Sigmoid colon (tissue), 7 donors: ENCODE measurements around the gene SLC9A9. TPM values are rescaled to one million over a fixed set of nuclear protein-coding genes. Genes with fewer than 3 reads are reported as not detected.

Experiments used
- DNase-seq: peaks from one replicate; pipeline ENCODE4 v3.0.0-alpha.2; 2019
- H3K27ac ChIP-seq, 4 donors: fragments of 200-600 bp; sonication (generic); one replicate each; pipeline ENCODE4 v1.5.1; 2016 to 2019; ENCODE audit warnings: mild to moderate bottlenecking in 1 of 4
- H3K27me3 ChIP-seq, 3 donors: fragments of 200-600 bp; sonication (generic); one replicate each; pipeline ENCODE4 v1.5.1; 2019; ENCODE audit warnings: mild to moderate bottlenecking in 1 of 3
- H3K36me3 ChIP-seq, 4 donors: fragments of 200-600 bp; sonication (generic); one replicate each; pipeline ENCODE4 v1.5.1; 2016 to 2019
- H3K4me1 ChIP-seq, 4 donors: fragments of 200-600 bp; sonication (generic); one replicate each; pipeline ENCODE4 v1.5.1; 2017 to 2019
- H3K4me3 ChIP-seq, 4 donors: fragments of 200-600 bp; sonication (generic); one replicate each; pipeline ENCODE4 v1.5.1; 2017 to 2019; ENCODE audit warnings: mild to moderate bottlenecking in 2 of 4, moderate library complexity in 1 of 4
- H3K9me3 ChIP-seq, 4 donors: fragments of 200-600 bp in 3 of 4; sonication (generic) in 3 of 4; one replicate each; pipeline versions ENCODE4 v1.5.1 to v1.6.1; 2013 to 2019
- EP300 ChIP-seq, 4 donors: sonication (generic); formaldehyde crosslinking; IDR thresholded peaks; one replicate each; pipeline ENCODE4 v1.6.1; 2017; ENCODE audit warnings: antibody characterized with exemption in 4 of 4
- POLR2A ChIP-seq, 2 donors: fragments of 450-650 bp; IDR thresholded peaks; one replicate each; pipeline ENCODE4 v1.6.1; 2016; ENCODE audit warnings: antibody characterized with exemption in 2 of 2, mild to moderate bottlenecking in 2 of 2, moderate library complexity in 2 of 2
- POLR2AphosphoS5 ChIP-seq, 4 donors: sonication (generic); formaldehyde crosslinking; IDR thresholded peaks; one replicate each; pipeline ENCODE4 v1.6.1; 2017; ENCODE audit warnings: antibody characterized with exemption in 4 of 4
- WGBS, 2 donors: extraction: QIAGEN DNeasy Blood & Tissue Kit; methylation state at CpG; one replicate each; pipeline ENCODE4 v1.1.7; 2013; 5-methylcytosine and 5-hydroxymethylcytosine counted together
- intact Hi-C: fragments of 100-400 bp; cut with DNase I; formaldehyde crosslinking; loops from one replicate; pipeline ENCODE4 v1.15.1; 2023
- polyA plus RNA-seq, 3 donors: library from polyadenylated mRNA; stranded (reverse); fragments of 200-250 nt; gene quantifications; one replicate each; pipeline ENCODE4 v1.2.3, GENCODE V29; 2013
- total RNA-seq, 4 donors: library from RNA; depleted of rRNA; stranded (reverse); fragments of >200 nt; gene quantifications; one replicate each; pipeline ENCODE4 v1.1.0, GENCODE V29; 2016
- TF ChIP-seq, protein P1 (sequence below), 4 experiments: fragments of 450-650 bp in 3 of 4; fragments of 200-600 bp in 1 of 4; IDR thresholded peaks; one replicate each; pipeline ENCODE4 v1.5.1; 2016 to 2019; ENCODE audit warnings: antibody characterized with exemption in 4 of 4, mild to moderate bottlenecking in 3 of 4, moderate library complexity in 2 of 4
- donor health status: healthy with polysubstance abuse.
- donor health status: Bipolar disorder and iron deficiency.
- donor health status: healthy.

SLC9A9 gene
- total and polyA plus RNA-seq, 7 donors: 2.4 to 29.9 (median 18.9) TPM

DNA sequence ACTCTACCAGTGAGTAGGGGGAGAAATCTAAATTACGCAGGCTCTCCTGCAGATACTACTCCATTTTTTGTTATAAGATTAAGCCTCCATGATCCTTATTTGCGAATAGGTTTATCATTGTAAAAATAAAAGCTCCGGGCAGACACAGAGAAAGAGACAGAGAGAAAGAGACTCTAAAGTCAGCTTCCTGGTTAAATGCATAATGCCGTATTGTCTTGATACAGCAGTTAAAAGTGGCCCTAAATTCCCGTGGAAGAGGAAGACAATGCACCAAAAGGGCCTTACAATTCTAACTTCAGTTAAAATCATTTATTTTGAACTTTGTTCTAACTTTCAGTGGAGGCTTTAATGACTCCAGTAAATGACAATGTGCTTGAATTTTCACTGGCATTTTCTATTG, 98.3 kb downstream of the SLC9A9 start:
- intact Hi-C loops: no loop called here
- Histone ChIP-seq H3K4me3 (no peak overlapping the region), H3K36me3 (no peaks in the 10 kb centered on the region), H3K9me3 (no peaks in the 10 kb centered on the region), H3K4me1 (peaks cover 0 to 23% (median 12%) of the 10 kb centered on the region in 4 donors), H3K27ac (no peak overlapping the region), H3K27me3 (no peaks in the 10 kb centered on the region)
- TF ChIP-seq EP300 (IDR thresholded peaks at IDR 0.05) (no peak), POLR2AphosphoS5 (IDR thresholded peaks at IDR 0.05) (no peak), POLR2A (IDR thresholded peaks at IDR 0.05) (no peak)
- TF ChIP-seq, protein P1, sequence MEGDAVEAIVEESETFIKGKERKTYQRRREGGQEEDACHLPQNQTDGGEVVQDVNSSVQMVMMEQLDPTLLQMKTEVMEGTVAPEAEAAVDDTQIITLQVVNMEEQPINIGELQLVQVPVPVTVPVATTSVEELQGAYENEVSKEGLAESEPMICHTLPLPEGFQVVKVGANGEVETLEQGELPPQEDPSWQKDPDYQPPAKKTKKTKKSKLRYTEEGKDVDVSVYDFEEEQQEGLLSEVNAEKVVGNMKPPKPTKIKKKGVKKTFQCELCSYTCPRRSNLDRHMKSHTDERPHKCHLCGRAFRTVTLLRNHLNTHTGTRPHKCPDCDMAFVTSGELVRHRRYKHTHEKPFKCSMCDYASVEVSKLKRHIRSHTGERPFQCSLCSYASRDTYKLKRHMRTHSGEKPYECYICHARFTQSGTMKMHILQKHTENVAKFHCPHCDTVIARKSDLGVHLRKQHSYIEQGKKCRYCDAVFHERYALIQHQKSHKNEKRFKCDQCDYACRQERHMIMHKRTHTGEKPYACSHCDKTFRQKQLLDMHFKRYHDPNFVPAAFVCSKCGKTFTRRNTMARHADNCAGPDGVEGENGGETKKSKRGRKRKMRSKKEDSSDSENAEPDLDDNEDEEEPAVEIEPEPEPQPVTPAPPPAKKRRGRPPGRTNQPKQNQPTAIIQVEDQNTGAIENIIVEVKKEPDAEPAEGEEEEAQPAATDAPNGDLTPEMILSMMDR (IDR thresholded peaks at IDR 0.05): no peak
- DNase-seq: no peak
- WGBS, 2 donors: 20 to 69% methylated on average over 5 of the region's 5 CpGs

DNA sequence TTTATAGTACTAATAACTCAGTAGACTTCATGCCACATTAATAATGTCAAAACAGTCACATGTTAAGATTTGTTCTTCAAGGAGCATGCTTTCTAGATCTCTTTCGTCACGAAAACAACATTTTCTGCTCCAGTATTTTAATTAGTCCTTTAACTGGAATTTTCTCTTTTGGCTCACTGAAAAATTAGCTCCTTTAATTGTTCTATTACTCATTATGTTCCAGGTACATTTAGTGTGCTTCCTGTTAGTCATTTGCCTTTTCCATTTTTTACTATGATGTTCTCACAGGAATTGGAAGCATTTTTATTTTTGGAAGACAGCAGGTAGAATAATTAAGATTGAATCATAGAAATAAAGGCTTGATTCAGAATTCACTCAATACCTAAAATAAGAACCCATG, 111.2 kb downstream of the SLC9A9 start:
- Histone ChIP-seq H3K36me3 (no peaks in the 10 kb centered on the region), H3K9me3 (peaks cover 0 to 4% (median 0%) of the 10 kb centered on the region in 4 donors), H3K27me3 (no peaks in the 10 kb centered on the region), H3K4me3 (no peak overlapping the region), H3K27ac (no peak overlapping the region), H3K4me1 (no peaks in the 10 kb centered on the region)
- DNase-seq: no peak
- intact Hi-C loops: no loop called here
- TF ChIP-seq, protein P1 (IDR thresholded peaks at IDR 0.05): no peak
- TF ChIP-seq EP300 (IDR thresholded peaks at IDR 0.05) (no peak), POLR2A (IDR thresholded peaks at IDR 0.05) (no peak), POLR2AphosphoS5 (IDR thresholded peaks at IDR 0.05) (no peak)
- 92 to 94% methylated on average over 2 of the region's 2 CpGs for WGBS, 2 donors

- Histone ChIP-seq H3K36me3 (no peaks in the 10 kb centered on the region), H3K9me3 (peaks cover 0 to 4% (median 0%) of the 10 kb centered on the region in 4 donors), H3K27me3 (no peaks in the 10 kb centered on the region), H3K4me1 (no peaks in the 10 kb centered on the region), H3K27ac (no peak overlapping the region), H3K4me3 (no peak overlapping the region)
- DNase-seq: no peak
- TF ChIP-seq POLR2AphosphoS5 (IDR thresholded peaks at IDR 0.05) (no peak), POLR2A (IDR thresholded peaks at IDR 0.05) (no peak), EP300 (IDR thresholded peaks at IDR 0.05) (no peak)
- TF ChIP-seq, protein P1 (IDR thresholded peaks at IDR 0.05): no peak
- 50 to 69% methylated on average over 5 of the region's 5 CpGs for WGBS, 2 donors
- intact Hi-C loops: no loop called here
Measured at GRCh38 chr3:143736205-143736997, 111.9 kb downstream of the SLC9A9 start.

DNA sequence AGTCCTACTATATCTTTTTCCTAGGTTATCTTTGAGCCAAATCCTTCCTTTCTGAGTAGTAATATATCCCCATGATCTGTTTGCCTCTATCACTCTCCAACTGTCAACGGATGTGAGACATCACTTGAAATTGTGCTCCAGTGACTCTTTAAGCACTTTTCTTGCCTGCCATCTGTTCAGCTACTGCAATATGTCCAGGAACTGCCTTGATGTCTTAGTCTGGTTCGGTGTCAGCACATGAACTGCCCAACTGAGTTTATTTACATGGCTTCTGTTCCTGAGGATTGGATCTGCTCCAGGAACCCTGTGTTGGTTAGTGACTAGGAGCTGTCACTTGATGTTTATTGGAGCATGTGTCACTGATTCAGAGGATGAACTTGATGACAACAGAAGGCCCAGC, 116.5 kb downstream of the SLC9A9 start:
- Histone ChIP-seq H3K27me3 (no peaks in the 10 kb centered on the region), H3K27ac (no peak overlapping the region), H3K4me3 (no peak overlapping the region), H3K36me3 (no peaks in the 10 kb centered on the region), H3K4me1 (peaks cover 0 to 10% (median 7%) of the 10 kb centered on the region in 4 donors), H3K9me3 (no peaks in the 10 kb centered on the region)
- intact Hi-C loops: no loop called here
- WGBS, 2 donors: 79 to 84% methylated on average over 2 of the region's 2 CpGs
- no peak for TF ChIP-seq POLR2AphosphoS5 (IDR thresholded peaks at IDR 0.05)
- no peak for TF ChIP-seq POLR2A (IDR thresholded peaks at IDR 0.05)
- no peak for TF ChIP-seq EP300 (IDR thresholded peaks at IDR 0.05)
- TF ChIP-seq, protein P1 (IDR thresholded peaks at IDR 0.05): no peak
- DNase-seq: no peak
